LNCaP clone FGC (cell line): ENCODE results near the gene NPAS3.

ENCODE experiments used
- DNase-seq: peaks from one replicate; pipeline ENCODE4 v3.0.0-alpha.2; 2011; ENCODE audit warnings: low read depth
- H3K4me3 ChIP-seq: 2 replicates; pipeline ENCODE4 v1.5.1; 2011; ENCODE audit warnings: mild to moderate bottlenecking, low read depth, low read length, control low read depth
- TF ChIP-seq, protein P1 (sequence below): IDR thresholded peaks from 2 replicates; pipeline ENCODE4 v1.5.1; 2012; ENCODE audit warnings: mild to moderate bottlenecking; ENCODE audit not compliant: control insufficient read depth, insufficient read depth; ENCODE audit errors: extremely low read depth

Gene NPAS3

DNA sequence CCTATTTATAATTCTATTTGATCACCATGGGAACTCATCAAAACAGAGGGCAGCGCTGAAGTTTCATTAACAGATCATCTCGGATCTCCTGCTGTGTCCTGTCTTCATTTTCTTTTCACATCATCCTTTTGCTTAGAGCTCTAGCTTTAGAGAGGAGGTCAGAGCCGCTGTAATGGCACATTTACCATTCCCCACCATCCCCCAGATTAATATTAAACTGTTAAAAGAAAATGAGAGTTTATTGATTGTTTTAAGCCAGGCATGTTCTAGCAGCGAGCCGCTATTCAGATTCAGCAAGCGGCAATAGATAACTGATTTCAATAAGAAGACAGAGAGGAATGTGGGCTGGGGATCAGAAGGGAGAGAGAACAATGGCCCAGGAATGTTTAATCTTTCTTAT, 703.4 kb downstream of the NPAS3 start:
- TF ChIP-seq, protein P1, sequence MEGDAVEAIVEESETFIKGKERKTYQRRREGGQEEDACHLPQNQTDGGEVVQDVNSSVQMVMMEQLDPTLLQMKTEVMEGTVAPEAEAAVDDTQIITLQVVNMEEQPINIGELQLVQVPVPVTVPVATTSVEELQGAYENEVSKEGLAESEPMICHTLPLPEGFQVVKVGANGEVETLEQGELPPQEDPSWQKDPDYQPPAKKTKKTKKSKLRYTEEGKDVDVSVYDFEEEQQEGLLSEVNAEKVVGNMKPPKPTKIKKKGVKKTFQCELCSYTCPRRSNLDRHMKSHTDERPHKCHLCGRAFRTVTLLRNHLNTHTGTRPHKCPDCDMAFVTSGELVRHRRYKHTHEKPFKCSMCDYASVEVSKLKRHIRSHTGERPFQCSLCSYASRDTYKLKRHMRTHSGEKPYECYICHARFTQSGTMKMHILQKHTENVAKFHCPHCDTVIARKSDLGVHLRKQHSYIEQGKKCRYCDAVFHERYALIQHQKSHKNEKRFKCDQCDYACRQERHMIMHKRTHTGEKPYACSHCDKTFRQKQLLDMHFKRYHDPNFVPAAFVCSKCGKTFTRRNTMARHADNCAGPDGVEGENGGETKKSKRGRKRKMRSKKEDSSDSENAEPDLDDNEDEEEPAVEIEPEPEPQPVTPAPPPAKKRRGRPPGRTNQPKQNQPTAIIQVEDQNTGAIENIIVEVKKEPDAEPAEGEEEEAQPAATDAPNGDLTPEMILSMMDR: no peak

DNA sequence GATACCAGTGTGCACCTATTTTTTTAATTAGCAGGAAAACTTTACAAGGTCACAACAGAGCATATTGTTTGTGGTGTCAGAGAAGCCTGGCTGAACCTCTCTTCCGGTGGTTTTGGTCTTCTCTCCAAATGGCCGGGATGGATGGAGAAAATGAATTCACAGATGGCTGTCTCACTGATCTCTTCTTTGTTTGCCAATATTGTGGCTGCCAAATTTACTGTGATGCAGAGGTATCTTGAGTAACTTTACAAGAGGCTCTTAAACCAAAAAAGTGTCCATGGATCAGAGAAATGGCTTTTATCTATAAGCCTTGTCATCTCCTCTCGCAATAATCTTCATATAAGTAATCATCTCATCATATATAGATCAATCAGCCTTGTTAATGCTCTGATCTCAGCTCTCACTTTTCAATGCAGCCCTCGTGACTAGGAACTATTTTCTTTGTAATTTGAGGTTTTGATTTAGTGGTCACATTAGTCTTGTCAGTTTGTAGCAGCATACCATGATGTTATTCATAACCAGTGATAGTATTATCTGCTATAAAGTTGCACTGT, 704.1 kb downstream of the NPAS3 start:
- TF ChIP-seq, protein P1: no peak
- no peak for DNase-seq
- H3K4me3 ChIP-seq: no peak overlapping the region

More for the DNA sequence above, 703.4 kb downstream of the NPAS3 start:
- no peak for DNase-seq
- H3K4me3 ChIP-seq: no peak overlapping the region

DNA sequence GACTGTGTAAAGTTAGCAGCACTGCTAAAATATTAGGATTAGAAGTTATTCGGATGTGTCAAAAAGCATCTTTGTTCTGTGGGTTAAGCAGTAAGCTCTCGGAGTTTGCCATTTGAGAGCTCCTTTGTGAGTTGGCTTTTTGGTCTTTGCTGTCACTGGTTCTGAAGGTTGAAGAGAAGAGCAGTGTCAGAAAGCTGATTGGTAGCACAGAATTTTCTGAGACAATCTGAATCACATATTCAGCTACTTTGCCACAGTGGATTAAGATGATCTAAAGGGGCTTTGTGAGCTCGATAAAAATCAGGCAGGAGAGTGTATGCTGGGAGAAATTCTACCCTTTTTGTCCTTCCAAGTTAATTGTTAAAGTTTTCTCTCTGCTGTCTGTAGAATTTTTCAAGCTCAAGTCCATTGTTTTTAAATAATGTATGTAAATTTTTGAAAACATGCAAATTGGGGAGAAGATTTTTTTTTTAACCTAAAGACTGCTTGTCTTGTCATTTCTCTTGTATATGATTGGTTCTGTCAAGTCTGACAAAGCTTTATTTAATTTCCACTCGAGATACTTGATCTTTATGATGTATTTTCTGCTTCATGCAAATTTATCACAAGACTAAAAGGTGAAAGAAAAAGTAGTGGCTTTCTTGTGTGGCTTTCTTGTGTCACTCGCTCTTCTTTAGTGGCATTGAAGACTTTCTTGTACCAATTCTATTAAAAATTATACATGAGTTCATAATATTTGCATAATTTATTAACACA, 704.9 kb downstream of the NPAS3 start:
- TF ChIP-seq, protein P1: no peak
- H3K4me3 ChIP-seq: no peak overlapping the region
- no peak for DNase-seq

DNA sequence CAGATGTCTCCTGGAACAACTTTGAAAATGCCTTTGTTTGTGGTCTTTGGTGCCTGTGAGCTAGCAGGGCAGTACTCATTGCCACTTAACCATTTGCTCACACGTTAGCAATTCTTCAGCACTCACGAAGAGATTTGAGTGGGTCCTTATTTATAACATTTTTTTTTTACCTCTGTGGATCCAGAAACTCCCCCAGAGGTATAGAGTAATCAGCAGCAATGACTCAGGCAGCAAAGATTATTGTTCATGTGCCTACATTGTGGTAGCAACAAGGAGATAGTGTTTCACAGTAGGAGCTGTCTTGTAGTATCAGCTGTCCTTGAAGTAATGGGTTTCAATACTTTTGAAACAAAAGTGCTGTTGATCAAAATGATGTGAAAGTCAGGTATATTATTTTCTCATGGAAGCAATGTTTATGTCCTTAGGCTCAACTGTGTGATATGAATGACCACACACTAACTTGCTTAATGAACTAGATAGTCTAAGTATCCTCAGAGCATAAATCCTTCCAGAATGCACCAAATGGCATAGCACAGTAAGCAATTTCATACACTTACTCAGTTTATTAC, 708.1 kb downstream of the NPAS3 start:
- TF ChIP-seq, protein P1: no peak
- DNase-seq: no peak
- no peak overlapping the region for H3K4me3 ChIP-seq

DNA sequence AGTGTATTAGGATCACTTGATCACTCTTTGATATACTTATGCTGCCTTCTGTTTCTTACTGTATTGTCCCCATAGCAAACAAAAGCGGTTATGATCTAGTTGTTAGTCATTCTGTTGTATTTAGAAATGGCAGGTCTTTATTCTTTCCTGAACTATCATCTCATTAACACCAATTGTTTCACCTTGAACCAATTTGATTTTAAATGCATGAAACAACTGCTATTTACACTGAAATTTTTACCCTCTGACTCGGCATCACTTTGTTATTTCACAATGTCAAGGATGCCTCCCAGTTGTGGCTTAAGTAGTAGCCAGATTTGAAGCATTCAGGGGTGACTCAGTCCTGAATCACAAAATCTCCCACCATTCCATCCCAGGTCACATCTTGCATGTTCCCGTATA, 708.7 kb downstream of the NPAS3 start:
- TF ChIP-seq, protein P1: no peak
- DNase-seq: no peak

DNA sequence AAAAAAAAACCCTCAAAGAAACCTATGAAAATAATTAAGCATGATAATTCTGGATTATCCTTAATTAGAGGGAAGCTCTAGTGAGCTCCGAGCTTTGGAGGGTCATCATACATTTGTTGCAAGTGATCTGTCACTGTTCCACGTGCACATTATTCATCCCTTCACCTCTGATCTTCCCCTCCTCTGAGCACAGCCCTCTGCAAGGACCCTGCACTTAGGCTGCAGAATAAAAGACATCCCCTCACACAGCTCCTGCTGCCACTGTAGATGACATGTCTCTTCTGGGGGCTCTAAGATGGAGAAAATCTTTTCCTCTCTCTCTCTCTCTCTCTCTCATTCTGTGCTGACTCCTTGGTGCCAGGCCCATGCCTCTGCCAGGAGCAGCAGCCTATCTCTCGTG, 711.8 kb downstream of the NPAS3 start:
- TF ChIP-seq, protein P1: no peak
- H3K4me3 ChIP-seq: no peak overlapping the region
- DNase-seq: no peak

More for the DNA sequence above, 708.7 kb downstream of the NPAS3 start:
- no peak overlapping the region for H3K4me3 ChIP-seq
